H9 (cell line): ENCODE results near the gene HECW1. TPM values are rescaled to one million over a fixed set of nuclear protein-coding genes. Genes with fewer than 3 reads are reported as not detected.
A peak's percentile ranks its signal among the peaks of the same experiment; 100 is the strongest.

Source experiments
- DNase-seq: peaks from one replicate; pipeline ENCODE4 v3.0.0-alpha.2; 2017
- H2AFZ ChIP-seq: one replicate; pipeline ENCODE4 v1.6.1; 2013; ENCODE audit warnings: mild to moderate bottlenecking, low read length, control low read depth, moderate library complexity
- H2AK5ac ChIP-seq: 2 replicates; pipeline ENCODE4 v1.6.1; 2013; ENCODE audit warnings: low read length, control low read depth, mixed read lengths; ENCODE audit not compliant: insufficient read length
- H2BK120ac ChIP-seq: one replicate; pipeline ENCODE4 v1.6.1; 2013; ENCODE audit warnings: low read depth, mild to moderate bottlenecking, low read length, control low read depth, inconsistent platforms; ENCODE audit not compliant: poor library complexity, severe bottlenecking
- H2BK12ac ChIP-seq: 2 replicates; pipeline ENCODE4 v1.6.1; 2013; ENCODE audit warnings: low read length, control low read depth, mixed read lengths, low read depth; ENCODE audit not compliant: insufficient read length
- H2BK15ac ChIP-seq: 2 replicates; pipeline ENCODE4 v1.6.1; 2013; ENCODE audit warnings: low read depth, low read length, control low read depth
- H2BK20ac ChIP-seq: one replicate; pipeline ENCODE4 v1.6.1; 2013; ENCODE audit warnings: low read depth, mild to moderate bottlenecking, low read length, control low read depth, inconsistent platforms; ENCODE audit not compliant: poor library complexity, severe bottlenecking
- H2BK5ac ChIP-seq: 2 replicates; pipeline ENCODE4 v1.6.1; 2013; ENCODE audit warnings: low read length, control low read depth, mixed read lengths; ENCODE audit not compliant: insufficient read length
- H3K14ac ChIP-seq: 2 replicates; pipeline ENCODE4 v1.6.1; 2013; ENCODE audit warnings: low read length, control low read depth; ENCODE audit not compliant: insufficient read depth
- H3K18ac ChIP-seq: 2 replicates; pipeline ENCODE4 v1.6.1; 2013; ENCODE audit warnings: low read depth, mild to moderate bottlenecking, mixed read lengths, low read length, control low read depth; ENCODE audit not compliant: insufficient read length
- H3K23ac ChIP-seq: 2 replicates; pipeline ENCODE4 v1.6.1; 2013; ENCODE audit warnings: low read length, control low read depth, mixed read lengths, low read depth; ENCODE audit not compliant: insufficient read length
- H3K23me2 ChIP-seq: 2 replicates; pipeline ENCODE4 v1.6.1; 2013; ENCODE audit warnings: low read depth, mild to moderate bottlenecking, mixed read lengths, low read length, control low read depth; ENCODE audit not compliant: insufficient read length, poor library complexity, severe bottlenecking
- H3K27ac ChIP-seq: 2 replicates; pipeline ENCODE4 v1.5.1; 2013; ENCODE audit warnings: low read length, control low read depth, mixed read lengths, low read depth; ENCODE audit not compliant: insufficient read length
- H3K27me3 ChIP-seq: 2 replicates; pipeline ENCODE4 v1.6.1; 2013; ENCODE audit warnings: low read length, control low read depth, inconsistent platforms; ENCODE audit not compliant: insufficient read depth
- H3K4ac ChIP-seq: 2 replicates; pipeline ENCODE4 v1.6.1; 2013; ENCODE audit warnings: low read depth, mild to moderate bottlenecking, control low read depth, inconsistent platforms, low read length, moderate library complexity
- H3K4me1 ChIP-seq: 2 replicates; pipeline ENCODE4 v1.6.1; 2013; ENCODE audit warnings: low read length, control low read depth, inconsistent platforms; ENCODE audit not compliant: insufficient read depth
- H3K4me2 ChIP-seq: 2 replicates; pipeline ENCODE4 v1.6.1; 2013; ENCODE audit warnings: low read length, control low read depth, mixed read lengths; ENCODE audit not compliant: insufficient read length, insufficient read depth
- H3K56ac ChIP-seq: 2 replicates; pipeline ENCODE4 v1.6.1; 2013; ENCODE audit warnings: low read depth, mild to moderate bottlenecking, mixed read lengths, low read length, control low read depth; ENCODE audit not compliant: insufficient read length
- H3K79me1 ChIP-seq: 2 replicates; pipeline ENCODE4 v1.6.1; 2013; ENCODE audit warnings: low read depth, mild to moderate bottlenecking, moderate library complexity, low read length, control low read depth, inconsistent platforms; ENCODE audit not compliant: insufficient read depth, poor library complexity, severe bottlenecking
- H3K79me2 ChIP-seq: 2 replicates; pipeline ENCODE4 v1.6.1; 2013; ENCODE audit warnings: low read length, control low read depth, inconsistent platforms; ENCODE audit not compliant: insufficient read depth
- H3K9ac ChIP-seq: 2 replicates; pipeline ENCODE4 v1.6.1; 2013; ENCODE audit warnings: low read length, control low read depth, mixed read lengths; ENCODE audit not compliant: insufficient read length; ENCODE audit errors: extremely low read depth
- H3K9me3 ChIP-seq: one replicate; pipeline ENCODE4 v1.6.1; 2013; ENCODE audit warnings: low read depth, low read length, inconsistent platforms; ENCODE audit not compliant: control insufficient read depth
- H3T11ph ChIP-seq: one replicate; pipeline ENCODE4 v1.6.1; 2013; ENCODE audit warnings: mild to moderate bottlenecking, low read length, control low read depth, inconsistent platforms
- H4K20me1 ChIP-seq: one replicate; pipeline ENCODE4 v1.6.1; 2013; ENCODE audit not compliant: control insufficient read depth, insufficient read length, insufficient read depth
- H4K5ac ChIP-seq: 2 replicates; pipeline ENCODE4 v1.6.1; 2013; ENCODE audit warnings: low read depth, mild to moderate bottlenecking, mixed read lengths, low read length, control low read depth; ENCODE audit not compliant: insufficient read length
- H4K8ac ChIP-seq: replicated peaks from 2 replicates; pipeline ENCODE4 v1.6.1; 2013; ENCODE audit warnings: low read length, control low read depth, mixed read lengths, low read depth; ENCODE audit not compliant: insufficient read length
- H4K91ac ChIP-seq: 2 replicates; pipeline ENCODE4 v1.6.1; 2013; ENCODE audit warnings: low read depth, mild to moderate bottlenecking, moderate library complexity, mixed read lengths, low read length, control low read depth; ENCODE audit not compliant: insufficient read length
- H3K27ac Mint-ChIP-seq, 3 experiments: 2 replicates in 2 of 3; 3 replicates in 1 of 3; pipeline ENCODE4 v1.8.0; 2020 to 2021; ENCODE audit warnings: mixed read lengths in 3 of 3, mild to moderate bottlenecking in 1 of 3, moderate library complexity in 1 of 3
- H3K27me3 Mint-ChIP-seq: 2 replicates; pipeline ENCODE4 v1.8.0; 2021; ENCODE audit warnings: low read depth, mild to moderate bottlenecking, moderate library complexity, mixed read lengths
- H3K36me3 Mint-ChIP-seq, 3 experiments: 2 replicates in 2 of 3; 3 replicates in 1 of 3; pipeline ENCODE4 v1.8.0; 2020 to 2021; ENCODE audit warnings: low read depth in 3 of 3, mixed read lengths in 3 of 3; ENCODE audit not compliant: insufficient read depth in 1 of 3
- H3K4me1 Mint-ChIP-seq, 2 experiments: 2 replicates each; pipeline ENCODE4 v1.8.0; 2020; ENCODE audit warnings: mixed read lengths in 2 of 2
- H3K4me3 Mint-ChIP-seq, 2 experiments: 2 replicates in 1 of 2; 3 replicates in 1 of 2; pipeline ENCODE4 v1.8.0; 2020 to 2021; ENCODE audit warnings: mild to moderate bottlenecking in 2 of 2, mixed read lengths in 2 of 2, moderate library complexity in 1 of 2
- H3K9me3 Mint-ChIP-seq, 2 experiments: 2 replicates in 1 of 2; 3 replicates in 1 of 2; pipeline ENCODE4 v1.8.0; 2020; ENCODE audit warnings: mild to moderate bottlenecking in 2 of 2, mixed read lengths in 2 of 2, moderate library complexity in 1 of 2
- WGBS: extraction: QIAGEN DNeasy Blood & Tissue Kit; methylation state at CpG from one replicate; pipeline ENCODE4 v1.1.7; 2013; ENCODE audit warnings: missing lambda C conversion rate, low lambda C conversion rate, mixed read lengths; ENCODE audit not compliant: insufficient read length; ENCODE audit errors: extremely low coverage; 5-methylcytosine and 5-hydroxymethylcytosine counted together
- total RNA-seq: library from RNA; stranded (reverse); gene quantifications from 2 replicates; pipeline ENCODE4 v1.2.1, GENCODE V29; 2021
- TF ChIP-seq, protein P1 (sequence below): fragments of 200-600 bp; sonication (generic); conservative IDR thresholded peaks from 3 replicates; pipeline ENCODE4 v1.8.0; 2021; ENCODE audit warnings: antibody characterized with exemption, mild to moderate bottlenecking

HECW1 gene
- total RNA-seq, 1 experiment from 2014 or later = 5.0 TPM

DNA sequence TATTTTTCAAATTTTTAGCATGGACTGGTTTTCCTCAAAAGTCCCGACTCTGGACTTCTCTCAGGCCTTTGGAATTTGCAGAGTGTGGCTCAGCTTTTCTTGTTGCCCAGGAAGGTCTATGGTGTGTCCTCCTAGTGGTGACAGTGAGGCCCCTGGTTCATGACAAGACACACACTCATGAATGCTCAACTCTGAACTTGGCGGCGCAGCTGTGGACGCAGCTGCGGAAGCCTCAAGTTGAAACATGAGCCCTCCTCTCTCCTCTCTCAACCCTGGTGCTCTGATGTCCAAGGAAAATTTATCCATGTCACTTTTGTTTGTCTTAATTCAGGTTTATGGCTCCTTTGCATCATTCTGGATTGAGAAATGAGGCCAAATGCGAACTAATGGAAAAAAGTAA lies 183.9 kb downstream of the HECW1 start:
- Histone ChIP-seq H2BK5ac (no peak overlapping the region), H3T11ph (no peak overlapping the region), H2AFZ (no peak overlapping the region), H3K9me3 (no peaks in the 10 kb centered on the region), H4K20me1 (no peaks in the 10 kb centered on the region), H2BK20ac (no peak overlapping the region), H3K18ac (no peak overlapping the region), H4K8ac (no peak overlapping the region), H3K27me3 (no peaks in the 10 kb centered on the region), H3K27ac (no peak overlapping the region), H3K9ac (no peak overlapping the region), H3K23me2 (no peaks in the 10 kb centered on the region), H3K4me1 (peaks cover 22% of the 10 kb centered on the region; the same call in 1 of the 2 replicates), H3K56ac (no peak overlapping the region), H3K23ac (no peak overlapping the region), H3K4ac (no peak overlapping the region), H4K91ac (no peak overlapping the region), H4K5ac (no peak overlapping the region), H2BK15ac (no peak overlapping the region), H3K4me2 (no peak overlapping the region), H2BK12ac (no peak overlapping the region), H3K79me2 (no peaks in the 10 kb centered on the region), H3K14ac (no peak overlapping the region), H3K79me1 (no peaks in the 10 kb centered on the region), H2BK120ac (no peak overlapping the region), H2AK5ac (no peak overlapping the region)
- peak overlapping the region in 2 of 3 experiments; percentile 12 to 46; a peak in 2 of 7 replicates for H3K27ac Mint-ChIP-seq
- TF ChIP-seq, protein P1, sequence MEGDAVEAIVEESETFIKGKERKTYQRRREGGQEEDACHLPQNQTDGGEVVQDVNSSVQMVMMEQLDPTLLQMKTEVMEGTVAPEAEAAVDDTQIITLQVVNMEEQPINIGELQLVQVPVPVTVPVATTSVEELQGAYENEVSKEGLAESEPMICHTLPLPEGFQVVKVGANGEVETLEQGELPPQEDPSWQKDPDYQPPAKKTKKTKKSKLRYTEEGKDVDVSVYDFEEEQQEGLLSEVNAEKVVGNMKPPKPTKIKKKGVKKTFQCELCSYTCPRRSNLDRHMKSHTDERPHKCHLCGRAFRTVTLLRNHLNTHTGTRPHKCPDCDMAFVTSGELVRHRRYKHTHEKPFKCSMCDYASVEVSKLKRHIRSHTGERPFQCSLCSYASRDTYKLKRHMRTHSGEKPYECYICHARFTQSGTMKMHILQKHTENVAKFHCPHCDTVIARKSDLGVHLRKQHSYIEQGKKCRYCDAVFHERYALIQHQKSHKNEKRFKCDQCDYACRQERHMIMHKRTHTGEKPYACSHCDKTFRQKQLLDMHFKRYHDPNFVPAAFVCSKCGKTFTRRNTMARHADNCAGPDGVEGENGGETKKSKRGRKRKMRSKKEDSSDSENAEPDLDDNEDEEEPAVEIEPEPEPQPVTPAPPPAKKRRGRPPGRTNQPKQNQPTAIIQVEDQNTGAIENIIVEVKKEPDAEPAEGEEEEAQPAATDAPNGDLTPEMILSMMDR = peak; percentile 50; the same call in 2 of the 3 replicates
- H3K36me3 Mint-ChIP-seq = peaks cover 0 to 12% (median 9%) of the 10 kb centered on the region in 3 experiments; a peak in 5 of 7 replicates
- WGBS = no CpG with 5 or more reads among the region's 6 CpGs
- peaks cover 7 to 10% of the 10 kb centered on the region in 2 experiments for H3K9me3 Mint-ChIP-seq
- no peak for DNase-seq
- no peaks in the 10 kb centered on the region; the same call in 1 of the 2 replicates for H3K27me3 Mint-ChIP-seq
- peaks cover 54% of the 10 kb centered on the region in 2 experiments for H3K4me1 Mint-ChIP-seq
- no peak overlapping the region for H3K4me3 Mint-ChIP-seq
